ENCODE results near the gene AUTS2. TPM values are rescaled to one million over a fixed set of nuclear protein-coding genes. Genes with fewer than 3 reads are reported as not detected.

Gene AUTS2
- total and polyA plus RNA-seq, 9 of the 15 experiments (the other 6 are each of a cell fraction or from before 2014, with no cell fraction given), result 0.58 TPM; not detected in 8

GRCh38 chr7:69942573-69942972 lies 344.3 kb downstream of the AUTS2 start (continued):
- no peak for TF ChIP-seq CTCFL (IDR thresholded peaks at IDR 0.05; ENCODE audit: borderline replicate concordance, insufficient read depth, low read depth, low read length, poor library complexity, severe bottlenecking)

DNA sequence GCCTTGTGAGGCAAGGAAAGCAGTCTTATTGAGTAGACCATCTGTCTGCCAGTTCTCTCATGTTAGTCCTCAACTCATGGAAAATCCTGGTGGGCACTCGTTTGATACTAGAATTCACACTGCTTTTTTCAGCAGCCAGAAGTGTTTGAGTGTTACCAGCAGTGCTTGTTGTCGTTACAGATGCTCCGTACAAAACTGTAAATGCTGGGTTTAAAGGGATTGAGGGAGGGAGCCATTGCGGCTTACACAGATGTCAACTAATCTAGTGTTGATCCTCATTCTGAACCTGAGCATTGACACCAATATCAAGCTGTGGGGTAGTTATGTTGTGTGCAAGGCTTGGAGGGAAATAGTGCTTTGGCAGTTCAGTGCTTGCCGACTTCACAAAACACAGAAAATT lies 348.6 kb downstream of the AUTS2 start:
- DNase-seq (ENCODE audit: extremely low read depth in 1 of 4, low spot score in 3 of 4), result no peak
- Histone ChIP-seq H3K9me1 (ENCODE audit: control insufficient read depth, insufficient read depth, low read length) (no peaks in the 10 kb centered on the region), H3K27ac (ENCODE audit: extremely low read depth, low read depth, low read length) (no peak overlapping the region), H3K9ac (ENCODE audit: insufficient read depth in 1 of 2, low read depth in 2 of 2, low read length in 2 of 2) (no peak overlapping the region), H3K4me3 (no peak overlapping the region), H3K36me3 (ENCODE audit: control insufficient read depth, insufficient read depth, low read length) (no peaks in the 10 kb centered on the region), H2AFZ (ENCODE audit: low read depth, low read length) (no peak overlapping the region), H3K9me3 (replicated peaks; ENCODE audit: control insufficient read depth, insufficient read depth, low read depth, low read length) (no peaks in the 10 kb centered on the region), H3K79me2 (ENCODE audit: control insufficient read depth, insufficient read depth, low read length) (no peaks in the 10 kb centered on the region), H3K4me1 (replicated peaks in 1 of 2; ENCODE audit: control insufficient read depth in 2 of 2, insufficient read depth in 2 of 2, low read length in 2 of 2) (no peaks in the 10 kb centered on the region), H3K4me2 (ENCODE audit: insufficient read depth, low read length) (no peak overlapping the region), H3K27me3 (ENCODE audit: control insufficient read depth in 2 of 2, insufficient read depth in 2 of 2, low read length in 2 of 2) (no peaks in the 10 kb centered on the region; a peak in 1 of 5 replicates), H4K20me1 (replicated peaks; ENCODE audit: control insufficient read depth, insufficient read depth, low read length) (no peaks in the 10 kb centered on the region)
- POLR2A ChIA-PET, result no interaction called here
- TF ChIP-seq NCOA6 (IDR thresholded peaks at IDR 0.05) (no peak), ZBTB7A (IDR thresholded peaks at IDR 0.05; ENCODE audit: borderline replicate concordance, control insufficient read depth, low read depth, low read length) (no peak), SIN3B (IDR thresholded peaks at IDR 0.05; ENCODE audit: low read depth) (no peak)
- BruUV-seq (replicated peaks), result no TSS peak
- no peak for ATAC-seq
- in situ Hi-C loops (cut with MboI), result no loop called here
- FAIRE-seq, result no peak
- intact Hi-C loops (cut with micrococcal nuclease), result no loop called here
- CTCF ChIA-PET (ENCODE audit: low intra/inter-chr PET ratio), result no interaction called here
- 0% methylated on average over 5 of the region's 5 CpGs for WGBS (ENCODE audit: insufficient coverage, low coverage, missing lambda C conversion rate)
